GM21447 (cell line): ENCODE results near the gene TCF19.

Experiments used
- ATAC-seq: cut with Tn5 transposase; IDR thresholded peaks from one replicate; pipeline ENCODE4 v1.9.1; 2021; ENCODE audit not compliant: unreplicated experiment

The TCF19 gene

GRCh38 chr6:31128093-31128676, 30.2 kb upstream of the TCF19 start:
- no peak for ATAC-seq

- no peak for ATAC-seq
These were observed 29.3 kb upstream of the TCF19 start for GRCh38 chr6:31129130-31129529.

- no peak for ATAC-seq
These were observed 27.6 kb upstream of the TCF19 start for GRCh38 chr6:31130751-31131150.

- ATAC-seq = no peak
These were observed 26.8 kb upstream of the TCF19 start for GRCh38 chr6:31131595-31131994.

- ATAC-seq = no peak
These were observed 25.6 kb upstream of the TCF19 start for GRCh38 chr6:31132806-31133205.

- ATAC-seq = no peak
These were observed 22.7 kb upstream of the TCF19 start for GRCh38 chr6:31135710-31136109.

GRCh38 chr6:31138982-31139381, 19.4 kb upstream of the TCF19 start, which contains the start of gene PSORS1C2:
Gene PSORS1C2 (minus strand): TSS chr6:31139066. CDS start chr6:31139026, 40 bp downstream.
- ATAC-seq = no peak

- ATAC-seq = no peak
These were observed 18.8 kb upstream of the TCF19 start for GRCh38 chr6:31139599-31139998.

GRCh38 chr6:31140643-31141042, 17.7 kb upstream of the TCF19 start:
- no peak for ATAC-seq

- ATAC-seq = no peak
These were observed 16.0 kb upstream of the TCF19 start for GRCh38 chr6:31142361-31142761.

GRCh38 chr6:31143148-31143547, 15.2 kb upstream of the TCF19 start:
- no peak for ATAC-seq

GRCh38 chr6:31144296-31144969, 14.0 kb upstream of the TCF19 start:
- ATAC-seq = no peak

- no peak for ATAC-seq
These were observed 13.4 kb upstream of the TCF19 start for GRCh38 chr6:31144970-31145340.

GRCh38 chr6:31145386-31145785, 13.0 kb upstream of the TCF19 start:
- ATAC-seq = no peak

- ATAC-seq = no peak
These were observed 8.5 kb upstream of the TCF19 start for GRCh38 chr6:31149827-31150447.

- ATAC-seq = no peak
These were observed 5.6 kb upstream of the TCF19 start for GRCh38 chr6:31152781-31153180.

- no peak for ATAC-seq
These were observed 4.0 kb upstream of the TCF19 start for GRCh38 chr6:31154436-31154835.

- ATAC-seq = no peak
These were observed 1.7 kb upstream of the TCF19 start for GRCh38 chr6:31156641-31157040.

GRCh38 chr6:31157513-31158139, 763 bp upstream of the TCF19 start, which contains the start of gene CCHCR1:
Gene CCHCR1 (minus strand): TSS chr6:31157802. CDS start chr6:31157600, 202 bp downstream.
- peak; percentile 5 for ATAC-seq

- no peak for ATAC-seq
These were observed 770 bp downstream of the TCF19 start for GRCh38 chr6:31158863-31159855.
